ENCODE results near the gene DNMT3B.

The DNMT3B gene

DNA sequence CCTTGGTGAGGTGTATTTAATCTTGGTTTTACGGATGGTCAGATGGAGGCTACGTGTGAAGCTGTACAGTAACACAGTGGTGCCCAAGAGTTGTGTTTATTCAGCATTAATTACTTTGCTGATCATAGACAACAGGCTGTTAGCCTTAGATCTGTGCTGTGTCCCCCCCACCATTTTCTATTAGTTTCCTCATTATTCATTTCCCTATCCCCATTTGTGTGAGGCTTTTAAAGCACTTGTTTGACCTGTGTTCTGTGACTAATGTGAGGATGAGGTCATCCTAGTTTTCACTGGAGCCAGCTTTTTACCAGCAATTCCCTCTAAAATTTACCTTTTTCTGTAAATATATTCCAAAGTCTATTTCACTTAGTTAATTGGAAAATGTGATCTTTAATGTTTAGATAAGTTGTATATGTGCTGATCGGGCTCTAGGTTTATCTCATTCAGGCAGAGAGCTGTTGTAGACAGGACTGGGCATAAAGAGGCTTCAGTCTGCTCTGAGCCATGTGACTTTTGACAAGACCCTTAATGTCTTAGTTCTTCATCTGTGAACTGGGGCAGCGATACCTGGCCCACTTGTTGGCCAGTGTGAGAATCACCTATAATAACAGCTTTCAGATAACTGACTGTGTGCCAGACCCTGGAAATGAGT is 66.0 kb downstream of the DNMT3B start:
- peak; percentile 40 for DNase-seq

DNA sequence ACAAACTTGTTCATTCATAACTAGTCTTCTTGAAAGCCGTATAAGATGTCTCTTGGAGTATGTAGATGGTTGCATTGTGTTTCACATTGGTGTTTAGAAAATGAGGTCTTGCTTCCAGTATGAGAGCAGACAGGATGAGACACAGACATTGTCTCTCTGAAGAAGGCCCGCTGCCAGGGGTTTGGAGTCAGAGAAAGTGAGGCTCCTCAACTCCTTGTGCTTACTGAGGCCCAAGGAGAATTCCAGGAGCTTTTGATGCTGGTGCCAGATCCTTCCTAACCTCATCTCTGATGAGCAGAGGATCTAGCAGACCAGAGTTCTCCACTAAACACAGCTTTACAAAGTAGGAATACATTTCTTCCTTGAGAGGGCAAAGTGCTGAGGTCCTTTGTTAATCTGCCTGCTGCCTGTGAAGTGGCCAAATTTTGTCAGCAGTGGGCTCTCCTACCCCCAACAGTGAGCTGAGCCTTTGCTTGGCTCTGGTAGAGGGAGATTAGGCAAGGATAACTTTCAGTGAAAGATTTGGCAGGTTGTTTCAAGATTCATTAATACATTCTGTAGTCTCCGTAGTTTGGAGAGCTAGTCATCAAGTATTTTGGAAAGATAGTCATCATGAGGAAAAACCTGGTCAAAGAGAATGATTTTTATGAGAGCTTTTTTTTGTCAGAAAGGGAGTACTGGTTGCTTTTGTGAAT is 67.3 kb downstream of the DNMT3B start:
- DNase-seq = no peak

DNA sequence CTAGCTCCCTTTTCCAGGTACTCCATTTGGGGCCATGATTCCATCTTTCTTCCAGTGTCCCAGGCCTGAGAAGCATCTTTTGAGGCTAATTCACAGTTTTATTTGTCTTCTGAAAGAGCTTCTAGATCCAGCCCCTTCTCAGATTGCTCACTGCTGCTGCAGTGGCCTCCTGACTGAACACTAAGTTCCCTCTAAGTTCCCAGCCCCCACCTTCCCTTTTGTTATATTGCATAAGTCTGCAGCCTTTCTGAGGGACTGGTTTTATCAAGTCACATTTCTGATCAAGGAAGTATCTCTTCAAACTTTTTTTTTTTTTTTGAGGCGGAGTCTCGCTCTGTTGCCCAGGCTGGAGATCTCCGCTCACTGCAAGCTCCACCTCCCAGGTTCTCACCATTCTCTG is 68.3 kb downstream of the DNMT3B start:
- DNase-seq = no peak

DNA sequence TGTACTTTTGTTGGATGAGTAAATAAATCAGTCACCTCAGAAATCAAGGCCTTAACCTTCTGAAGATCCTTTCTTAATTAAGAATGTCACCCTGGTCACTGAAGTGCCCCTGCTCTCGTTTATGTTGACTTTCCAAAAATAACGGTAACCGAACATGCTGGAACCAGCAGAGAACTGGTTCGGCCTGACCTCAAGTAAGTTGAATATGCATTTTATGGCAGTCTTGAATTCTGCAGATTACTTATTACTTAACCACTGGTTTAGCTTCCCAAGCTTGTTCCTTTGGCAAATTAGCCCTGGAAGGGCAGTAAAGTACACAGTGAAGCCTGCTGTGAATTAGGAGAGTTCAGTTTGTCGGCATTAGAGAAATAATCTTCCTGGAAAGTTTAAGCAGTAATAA is 69.8 kb downstream of the DNMT3B start:
- no peak for DNase-seq

DNA sequence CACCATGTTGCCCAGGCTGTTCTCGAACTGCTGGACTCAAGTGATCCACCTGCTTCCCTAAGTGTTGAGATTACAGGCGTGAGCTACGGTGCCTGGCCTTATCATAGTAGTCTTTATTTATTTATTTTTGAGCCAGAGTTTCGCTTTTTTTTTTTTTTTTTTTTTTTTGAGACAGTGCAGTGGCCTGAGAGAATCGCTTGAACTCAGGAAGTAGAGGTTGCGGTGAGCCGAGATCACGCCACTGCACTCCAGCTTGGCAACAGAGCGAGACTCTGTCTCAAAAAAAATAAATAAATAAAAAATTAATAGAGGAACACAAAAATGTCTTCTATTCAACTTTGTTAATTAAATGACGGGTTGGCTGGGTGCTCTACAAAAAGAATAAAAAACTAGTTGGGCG is 70.5 kb downstream of the DNMT3B start:
- DNase-seq = no peak

DNA sequence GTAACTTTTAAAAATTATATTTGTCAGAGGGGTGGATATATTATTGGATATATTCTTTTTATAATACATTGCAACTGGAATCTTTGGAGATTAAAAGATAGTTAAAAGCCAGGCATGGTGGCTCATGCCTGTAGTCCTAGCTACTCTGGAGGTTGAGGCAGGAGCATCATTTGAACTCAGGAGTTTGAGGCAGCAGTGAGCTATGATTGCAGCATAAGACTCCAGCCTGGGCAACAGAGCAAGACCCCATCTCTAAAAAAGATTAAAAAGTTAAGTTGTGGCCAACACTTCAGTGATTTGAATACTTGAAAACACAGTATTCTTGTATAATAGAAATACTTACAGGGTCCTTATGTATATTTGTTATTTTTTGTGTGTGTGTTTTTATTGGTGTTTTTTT is 72.8 kb downstream of the DNMT3B start:
- DNase-seq = no peak

DNA sequence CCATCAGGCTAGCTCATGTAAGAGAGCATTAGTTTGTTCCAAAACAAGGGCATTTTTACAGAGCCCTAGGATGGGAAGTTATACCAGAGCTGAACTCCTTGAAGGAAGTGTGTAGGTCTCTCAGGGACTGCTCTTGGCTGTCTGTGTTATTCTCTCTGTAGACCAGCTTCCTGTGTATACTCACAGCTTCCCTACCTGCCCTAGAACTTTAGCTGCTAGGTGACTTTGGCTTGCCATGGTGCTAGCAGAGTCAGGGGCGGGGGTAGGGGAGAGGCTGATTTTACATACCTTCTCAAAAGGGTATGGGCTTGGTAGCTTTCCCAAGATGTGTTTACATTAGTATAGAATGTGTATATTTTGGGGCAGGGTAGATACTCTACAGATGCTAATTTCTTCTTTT is 75.0 kb downstream of the DNMT3B start:
- no peak for DNase-seq

DNA sequence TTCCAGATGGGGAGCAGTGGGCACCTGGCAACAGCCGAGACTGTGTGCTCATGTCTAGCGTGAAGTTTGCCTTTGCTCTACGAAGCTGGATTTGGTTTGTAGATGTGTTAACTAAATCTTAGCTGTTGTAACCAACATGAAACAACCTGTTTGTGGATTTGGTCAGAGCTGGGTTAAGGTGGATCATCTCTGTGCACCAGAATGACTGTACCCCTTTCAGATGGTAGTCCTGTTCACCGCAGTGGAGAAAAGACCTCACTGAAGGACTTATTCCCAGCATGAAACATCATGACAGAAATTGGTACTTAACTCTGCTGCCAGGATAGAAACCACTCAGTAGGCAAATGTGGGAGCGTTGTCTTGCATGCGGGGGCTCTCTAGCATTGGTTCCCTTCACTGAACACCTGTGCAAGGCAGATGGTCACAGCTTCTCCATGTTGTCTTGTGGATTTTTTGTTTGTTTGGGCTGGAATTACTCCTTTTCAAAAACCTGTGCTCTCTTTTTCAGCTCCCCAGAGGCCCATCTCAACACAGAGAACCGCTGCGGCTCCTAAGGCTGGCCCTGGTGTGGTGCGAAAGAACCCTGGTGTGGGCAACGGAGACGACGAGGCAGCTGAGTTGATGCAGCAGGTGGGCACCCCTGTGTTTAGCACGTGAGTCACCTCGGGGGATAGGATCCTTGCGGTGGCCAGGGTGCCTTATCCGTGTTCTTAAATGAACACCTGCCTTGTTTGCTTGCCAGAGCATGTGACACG is 77.2 kb downstream of the DNMT3B start:
- peak; percentile 21 for DNase-seq

DNA sequence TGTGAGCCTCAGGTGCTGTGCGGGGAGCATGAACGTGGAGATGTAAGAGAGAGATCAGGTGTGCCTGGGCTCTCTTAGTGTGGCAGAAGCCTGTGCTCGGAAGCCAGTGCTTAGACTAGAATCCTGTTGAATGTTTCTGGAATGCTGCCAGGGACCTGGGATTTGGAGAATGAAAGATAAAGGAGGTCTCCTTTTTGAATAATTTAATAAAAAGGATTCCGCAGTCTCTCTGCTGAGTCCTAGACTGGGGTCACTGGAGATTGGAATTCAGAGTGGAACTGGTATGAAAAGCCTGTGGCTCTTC is 77.7 kb downstream of the DNMT3B start:
- no peak for DNase-seq

DNA sequence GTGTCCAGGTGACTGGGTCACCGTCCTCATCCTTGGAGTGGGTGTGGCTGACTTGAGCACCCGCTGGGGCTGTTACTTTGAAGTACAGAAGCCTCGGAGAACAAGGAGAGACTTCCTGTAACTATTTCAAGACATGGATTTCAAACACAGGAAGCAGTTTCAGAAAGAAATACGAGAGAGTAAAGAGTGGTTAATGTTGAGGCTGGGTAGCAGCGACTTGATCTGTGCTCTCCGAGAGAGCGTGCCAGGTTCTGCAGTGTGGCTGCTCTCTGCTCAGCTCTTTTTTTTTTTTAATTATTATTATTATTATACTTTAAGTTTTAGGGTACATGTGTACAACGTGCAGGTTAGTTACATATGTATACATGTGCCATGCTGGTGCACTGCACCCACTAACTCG is 79.0 kb downstream of the DNMT3B start:
- DNase-seq = no peak

DNA sequence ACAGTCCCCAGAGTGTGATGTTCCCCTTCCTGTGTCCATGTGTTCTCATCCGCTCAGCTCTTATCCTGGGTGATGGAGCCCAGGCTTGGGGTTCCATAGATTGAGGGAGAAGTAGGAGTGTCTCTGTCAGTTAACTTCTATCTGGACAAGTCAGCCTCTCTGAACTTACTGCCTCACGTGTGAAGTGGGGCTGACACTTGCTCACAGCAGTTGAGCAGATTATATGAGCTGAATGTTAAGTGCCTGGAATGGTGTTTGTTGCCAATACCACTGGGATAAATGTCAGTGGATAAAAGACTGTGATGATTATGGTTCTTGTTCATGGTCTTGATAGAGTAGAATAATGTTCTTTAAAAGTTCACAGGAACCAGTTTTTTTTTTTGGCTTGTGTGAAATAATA is 79.4 kb downstream of the DNMT3B start:
- no peak for DNase-seq

DNA sequence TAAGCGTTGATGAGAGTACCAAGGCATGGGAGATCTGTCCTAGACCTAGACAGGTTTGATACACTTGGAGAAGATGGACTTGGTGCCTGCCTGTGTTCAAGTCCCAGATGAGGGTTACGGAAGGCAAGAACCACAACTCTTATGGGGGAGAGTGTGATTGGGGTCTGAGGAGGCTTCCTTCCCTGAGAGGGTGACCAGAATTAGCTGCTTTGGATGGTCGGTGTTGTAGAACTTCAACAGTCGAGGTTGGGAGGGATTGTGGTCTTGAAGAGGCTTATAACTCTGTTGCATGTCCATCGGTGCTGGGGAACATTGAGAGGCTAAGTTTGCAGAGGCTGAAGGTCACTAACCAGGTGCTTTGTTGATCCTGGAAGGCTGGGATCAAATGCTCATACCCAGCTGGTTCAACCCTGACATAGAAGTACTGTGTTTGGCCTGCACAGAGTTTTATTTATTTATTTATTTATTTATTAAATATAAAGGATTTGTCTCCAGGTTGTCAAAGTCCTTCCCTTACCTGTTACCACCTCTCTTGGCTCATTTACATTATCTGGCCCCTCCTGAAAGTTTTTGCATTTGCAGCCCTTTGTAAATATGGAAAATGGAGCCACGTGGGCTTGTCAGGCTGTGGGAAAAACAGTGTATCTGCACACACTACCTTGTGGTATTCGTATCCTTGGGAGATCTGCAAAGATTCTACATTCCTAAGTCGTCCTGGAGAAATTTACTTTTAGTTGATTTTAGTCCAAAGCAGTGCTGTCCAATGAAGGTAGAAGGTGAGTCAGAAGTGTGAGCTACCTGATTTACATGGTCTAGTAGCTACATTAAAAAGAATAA is 80.7 kb downstream of the DNMT3B start:
- DNase-seq = no peak

DNA sequence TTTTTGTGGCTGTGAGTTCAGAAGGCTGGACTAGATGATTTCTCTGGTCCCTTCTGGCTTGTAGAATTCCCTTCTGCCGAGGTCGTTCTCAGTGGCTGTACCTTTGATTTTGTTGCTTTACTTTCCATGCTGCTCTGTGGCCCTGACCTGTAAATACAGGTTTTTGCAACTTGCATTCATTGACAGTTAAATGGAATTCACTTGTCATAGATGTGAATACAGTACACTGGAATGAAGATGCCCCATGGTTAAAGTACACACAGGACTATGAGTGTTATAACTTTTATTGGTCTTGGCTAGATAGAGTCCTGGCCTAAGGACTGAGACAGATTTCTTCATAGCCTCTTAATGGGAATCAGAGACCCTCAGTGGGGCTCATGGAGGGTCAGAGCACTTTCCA is 83.6 kb downstream of the DNMT3B start:
- no peak for DNase-seq

DNA sequence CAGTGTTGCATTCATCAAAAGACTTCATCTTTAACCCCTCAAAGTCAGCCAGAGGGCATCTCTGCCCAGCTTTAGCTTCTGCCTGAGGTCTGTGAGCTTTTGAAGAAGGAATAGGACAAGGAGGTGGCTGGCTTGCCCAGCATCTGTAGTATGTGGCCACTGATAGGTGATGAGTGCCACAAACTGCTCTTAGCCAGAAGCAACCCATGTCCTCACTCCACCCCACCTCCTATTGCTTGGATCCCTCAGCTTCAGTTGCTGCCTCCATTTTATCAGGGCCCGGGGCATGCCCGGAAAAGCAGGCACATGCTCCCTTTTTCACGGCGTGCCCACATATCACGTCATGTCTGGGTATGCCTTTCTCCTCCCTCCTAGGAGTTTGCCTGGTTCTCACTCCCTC is 84.7 kb downstream of the DNMT3B start:
- no peak for DNase-seq

DNA sequence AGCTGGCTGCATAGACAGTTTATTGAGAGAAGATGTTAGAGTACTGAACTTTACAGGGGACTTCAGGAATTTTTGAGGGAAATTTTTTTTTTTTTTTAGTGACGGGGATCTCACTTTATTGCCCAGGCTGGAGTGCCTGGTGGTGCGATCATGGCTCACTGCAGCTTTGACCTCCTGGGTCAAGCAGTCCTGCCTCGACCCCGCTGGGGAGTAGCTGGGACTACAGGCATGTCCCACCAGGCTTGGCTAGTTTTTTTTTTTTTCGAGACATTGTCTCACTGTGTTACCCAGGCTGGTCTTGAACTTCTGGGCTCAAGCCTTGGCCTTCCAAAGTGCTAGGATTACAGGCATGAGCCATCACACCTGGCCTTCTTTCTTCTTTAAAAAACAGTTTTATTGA is 85.8 kb downstream of the DNMT3B start:
- DNase-seq = no peak

DNA sequence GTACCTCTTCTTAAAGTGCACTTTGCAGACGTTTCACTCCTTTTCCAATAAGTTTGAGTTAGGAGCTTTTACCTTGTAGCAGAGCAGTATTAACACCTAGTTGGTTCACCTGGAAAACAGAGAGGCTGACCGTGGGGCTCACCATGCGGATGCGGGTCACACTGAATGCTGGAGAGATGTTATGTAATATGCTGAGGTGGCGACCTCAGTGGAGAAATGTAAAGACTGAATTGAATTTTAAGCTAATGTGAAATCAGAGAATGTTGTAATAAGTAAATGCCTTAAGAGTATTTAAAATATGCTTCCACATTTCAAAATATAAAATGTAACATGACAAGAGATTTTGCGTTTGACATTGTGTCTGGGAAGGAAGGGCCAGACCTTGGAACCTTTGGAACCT is 86.7 kb downstream of the DNMT3B start:
- no peak for DNase-seq

DNA sequence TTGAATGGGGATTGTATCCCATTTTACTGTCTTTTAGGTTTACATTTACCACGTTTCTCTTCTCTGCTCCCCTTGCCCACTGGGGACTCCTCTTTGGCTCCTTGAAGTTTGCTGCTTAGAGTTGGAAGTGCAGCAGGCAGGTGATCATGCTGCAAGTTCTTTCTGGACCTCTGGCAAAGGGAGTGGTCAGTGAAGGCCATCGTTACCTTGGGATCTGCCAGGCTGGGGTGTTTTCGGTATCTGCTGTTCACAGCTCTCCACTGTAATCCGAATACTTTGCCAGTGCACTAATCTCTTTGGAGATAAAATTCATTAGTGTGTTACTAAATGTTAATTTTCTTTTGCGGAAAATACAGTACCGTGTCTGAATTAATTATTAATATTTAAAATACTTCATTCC is 87.4 kb downstream of the DNMT3B start:
- DNase-seq = no peak

DNA sequence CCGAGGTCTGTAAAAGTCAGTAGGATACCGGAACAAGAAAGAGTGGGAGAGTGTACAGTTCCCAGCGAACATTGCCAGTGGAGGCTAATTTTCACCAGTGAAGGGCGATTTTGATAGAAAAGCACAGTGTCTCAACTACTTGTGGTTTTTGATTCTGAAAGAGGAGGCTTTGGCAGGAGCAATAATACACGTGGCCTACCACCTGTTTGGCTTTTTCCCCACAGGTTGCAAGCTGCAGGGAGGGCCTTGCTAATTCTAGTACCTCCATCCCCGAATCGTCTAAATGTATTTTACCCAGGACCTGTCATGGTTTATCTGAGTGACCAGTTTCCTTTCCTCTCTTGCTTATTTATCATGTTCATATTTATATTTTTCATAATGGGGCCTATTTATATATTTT is 93.2 kb downstream of the DNMT3B start:
- DNase-seq = no peak

DNA sequence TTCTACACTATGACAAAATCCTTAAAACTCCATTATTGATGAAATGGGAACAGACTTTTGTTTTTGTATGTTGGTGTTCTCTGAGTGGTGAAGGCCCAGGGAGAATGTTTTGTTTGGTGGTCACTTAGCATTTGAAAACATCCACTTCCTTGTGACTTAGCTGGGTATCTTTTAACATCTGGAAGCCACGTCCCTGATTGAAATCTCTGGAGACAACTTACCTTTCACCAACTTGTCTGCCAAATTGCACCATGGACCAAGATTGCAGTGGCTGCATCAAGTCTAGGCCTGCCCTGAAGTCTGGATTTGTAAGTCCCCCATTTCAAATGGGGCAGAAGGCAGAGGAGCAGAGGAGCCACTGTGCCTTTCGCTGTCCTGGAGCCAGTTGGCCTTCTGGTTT is 96.0 kb downstream of the DNMT3B start:
- DNase-seq = no peak
